ENCODE results near the gene STX1B. TPM values are rescaled to one million over a fixed set of nuclear protein-coding genes. Genes with fewer than 3 reads are reported as not detected.
"Not testable (repeated sequence)": the region's sequence is repeated elsewhere in the genome, so short reads cannot be mapped to it uniquely, and the experiment has no call there.

STX1B gene
- polyA plus RNA-seq, 1 experiment, result 4.2 TPM

DNA sequence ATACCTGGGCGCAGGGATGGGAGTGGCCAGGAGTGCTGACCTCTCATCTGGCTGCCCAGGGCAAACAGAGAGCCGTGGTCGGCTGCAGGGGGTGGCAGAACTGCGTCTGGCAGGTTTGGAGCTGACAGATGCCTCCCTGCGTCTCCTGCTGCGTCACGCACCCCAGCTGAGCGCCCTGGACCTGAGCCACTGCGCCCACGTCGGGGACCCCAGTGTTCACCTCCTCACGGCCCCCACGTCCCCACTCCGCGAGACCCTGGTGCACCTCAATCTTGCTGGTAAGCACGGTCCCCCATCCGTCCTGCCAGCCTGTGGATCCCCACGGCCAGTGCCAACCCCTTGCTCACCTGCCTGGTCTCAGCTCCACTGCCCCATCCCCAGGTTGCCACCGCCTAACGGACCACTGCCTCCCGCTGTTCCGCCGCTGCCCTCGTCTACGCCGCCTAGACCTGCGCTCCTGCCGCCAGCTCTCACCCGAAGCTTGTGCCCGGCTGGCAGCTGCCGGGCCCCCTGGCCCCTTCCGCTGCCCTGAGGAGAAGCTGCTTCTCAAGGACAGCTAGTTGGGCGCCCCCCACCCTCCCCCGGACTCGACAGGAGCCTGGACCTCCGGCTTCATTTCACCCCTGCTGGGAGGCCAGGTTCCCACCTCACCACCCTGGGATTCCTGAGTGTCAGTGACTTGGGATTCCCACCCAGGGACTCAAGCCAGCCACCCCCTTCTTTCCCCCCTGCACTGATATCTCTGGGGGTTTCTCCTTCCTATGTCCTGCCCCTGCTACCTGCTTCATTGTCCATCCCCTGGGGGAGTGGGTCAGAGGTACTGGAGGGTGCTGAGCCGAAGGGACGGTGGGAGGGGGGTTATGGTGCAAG lies 63.5 kb downstream of the STX1B start:
- ChIA-PET CTCF (no interaction called here), POLR2A (interaction anchor here (0.5 to 1.0 kb wide), 3 partner anchors 52 to 536 kb away, joined by 3 to 10 read pairs (median 4); partner anchors contain the start of gene SLC5A2)
- no peaks in the 10 kb centered on the region for H3K27me3 ChIP-seq (ENCODE audit: control insufficient read depth, insufficient read depth, low read length)
- no peak overlapping the region for H3K27ac ChIP-seq (ENCODE audit: low read depth, low read length)
- no peak overlapping the region for H3K4me3 ChIP-seq (ENCODE audit: low read depth, low read length)
- TF ChIP-seq, protein P1, sequence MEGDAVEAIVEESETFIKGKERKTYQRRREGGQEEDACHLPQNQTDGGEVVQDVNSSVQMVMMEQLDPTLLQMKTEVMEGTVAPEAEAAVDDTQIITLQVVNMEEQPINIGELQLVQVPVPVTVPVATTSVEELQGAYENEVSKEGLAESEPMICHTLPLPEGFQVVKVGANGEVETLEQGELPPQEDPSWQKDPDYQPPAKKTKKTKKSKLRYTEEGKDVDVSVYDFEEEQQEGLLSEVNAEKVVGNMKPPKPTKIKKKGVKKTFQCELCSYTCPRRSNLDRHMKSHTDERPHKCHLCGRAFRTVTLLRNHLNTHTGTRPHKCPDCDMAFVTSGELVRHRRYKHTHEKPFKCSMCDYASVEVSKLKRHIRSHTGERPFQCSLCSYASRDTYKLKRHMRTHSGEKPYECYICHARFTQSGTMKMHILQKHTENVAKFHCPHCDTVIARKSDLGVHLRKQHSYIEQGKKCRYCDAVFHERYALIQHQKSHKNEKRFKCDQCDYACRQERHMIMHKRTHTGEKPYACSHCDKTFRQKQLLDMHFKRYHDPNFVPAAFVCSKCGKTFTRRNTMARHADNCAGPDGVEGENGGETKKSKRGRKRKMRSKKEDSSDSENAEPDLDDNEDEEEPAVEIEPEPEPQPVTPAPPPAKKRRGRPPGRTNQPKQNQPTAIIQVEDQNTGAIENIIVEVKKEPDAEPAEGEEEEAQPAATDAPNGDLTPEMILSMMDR (IDR thresholded peaks at IDR 0.05; ENCODE audit: low read depth, low read length), result no peak
- H3K9me3 ChIP-seq (ENCODE audit: control insufficient read depth, insufficient read depth, low read length), result no peaks in the 10 kb centered on the region; the same call in 1 of the 2 replicates
- DNase-seq (ENCODE audit: low read depth, low spot score), result no peak

DNA sequence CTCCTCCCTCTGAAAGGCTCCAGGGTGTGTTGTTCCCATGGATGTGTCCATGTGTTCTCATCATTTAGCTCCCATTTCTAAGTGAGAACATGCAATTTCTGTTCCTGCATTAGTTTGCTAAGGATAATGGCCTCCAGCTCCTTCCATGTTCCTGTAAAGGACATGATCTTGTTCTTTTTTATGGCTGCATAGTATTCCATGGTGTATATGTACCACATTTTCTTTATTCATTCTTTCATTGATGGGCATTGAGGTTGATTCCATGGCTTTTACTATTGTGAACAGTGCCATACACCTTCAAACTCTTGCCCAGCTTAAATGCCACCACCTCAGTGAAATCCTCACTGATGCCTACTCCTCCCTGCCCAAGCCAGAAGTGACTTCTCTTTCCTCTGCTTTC lies 66.1 kb downstream of the STX1B start:
- no peaks in the 10 kb centered on the region for H3K27me3 ChIP-seq (ENCODE audit: control insufficient read depth, insufficient read depth, low read length)
- H3K4me3 ChIP-seq (ENCODE audit: low read depth, low read length), result no peak overlapping the region
- no peaks in the 10 kb centered on the region; the same call in 1 of the 2 replicates for H3K9me3 ChIP-seq (ENCODE audit: control insufficient read depth, insufficient read depth, low read length)
- POLR2A ChIA-PET, result interaction anchor here (0.6 kb wide), 1 partner anchor 547 kb away, joined by 4 read pairs; no protein-coding TSS in a partner anchor
- TF ChIP-seq, protein P1 (IDR thresholded peaks at IDR 0.05; ENCODE audit: low read depth, low read length), result no peak
- no peak for DNase-seq (ENCODE audit: low read depth, low spot score)
- H3K27ac ChIP-seq (ENCODE audit: low read depth, low read length), result no peak overlapping the region
- CTCF ChIA-PET, result interaction anchor here (0.5 to 1.6 kb wide), 6 partner anchors 8 to 230 kb away, joined by 3 to 9 read pairs (median 5); no protein-coding TSS in a partner anchor

DNA sequence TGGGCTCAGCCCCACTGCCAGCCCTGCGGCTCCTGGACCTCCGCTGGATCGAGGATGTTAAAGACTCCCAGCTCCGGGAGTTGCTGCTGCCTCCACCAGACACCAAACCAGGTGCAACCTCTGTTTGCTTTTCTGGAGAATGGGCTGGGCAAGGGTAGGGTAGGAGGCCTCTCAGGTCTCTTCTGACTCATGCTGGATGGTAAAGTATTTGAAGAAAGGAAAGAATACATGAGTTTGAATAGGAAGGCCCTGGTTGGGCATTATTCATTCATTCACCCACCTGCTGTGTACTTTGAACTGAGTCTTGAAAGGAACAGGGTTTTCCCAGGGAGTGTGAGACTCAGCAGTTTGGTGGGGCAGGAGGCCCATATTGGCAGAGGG lies 68.0 kb downstream of the STX1B start:
- Histone ChIP-seq H3K4me3 (ENCODE audit: low read depth, low read length) (no peak overlapping the region), H3K27me3 (ENCODE audit: control insufficient read depth, insufficient read depth, low read length) (no peaks in the 10 kb centered on the region), H3K9me3 (ENCODE audit: control insufficient read depth, insufficient read depth, low read length) (no peaks in the 10 kb centered on the region; the same call in 1 of the 2 replicates), H3K27ac (ENCODE audit: low read depth, low read length) (no peak overlapping the region)
- no peak for DNase-seq (ENCODE audit: low read depth, low spot score)
- ChIA-PET CTCF (interaction anchor here (0.7 to 2.5 kb wide), 9 partner anchors 8 to 416 kb away, joined by 3 to 20 read pairs (median 3); no protein-coding TSS in a partner anchor), POLR2A (interaction anchor here (0.6 kb wide), 3 partner anchors 65 to 530 kb away, joined by 3 to 4 read pairs (median 4); partner anchors contain the start of gene TGFB1I1)
- TF ChIP-seq, protein P1 (IDR thresholded peaks at IDR 0.05; ENCODE audit: low read depth, low read length), result no peak

DNA sequence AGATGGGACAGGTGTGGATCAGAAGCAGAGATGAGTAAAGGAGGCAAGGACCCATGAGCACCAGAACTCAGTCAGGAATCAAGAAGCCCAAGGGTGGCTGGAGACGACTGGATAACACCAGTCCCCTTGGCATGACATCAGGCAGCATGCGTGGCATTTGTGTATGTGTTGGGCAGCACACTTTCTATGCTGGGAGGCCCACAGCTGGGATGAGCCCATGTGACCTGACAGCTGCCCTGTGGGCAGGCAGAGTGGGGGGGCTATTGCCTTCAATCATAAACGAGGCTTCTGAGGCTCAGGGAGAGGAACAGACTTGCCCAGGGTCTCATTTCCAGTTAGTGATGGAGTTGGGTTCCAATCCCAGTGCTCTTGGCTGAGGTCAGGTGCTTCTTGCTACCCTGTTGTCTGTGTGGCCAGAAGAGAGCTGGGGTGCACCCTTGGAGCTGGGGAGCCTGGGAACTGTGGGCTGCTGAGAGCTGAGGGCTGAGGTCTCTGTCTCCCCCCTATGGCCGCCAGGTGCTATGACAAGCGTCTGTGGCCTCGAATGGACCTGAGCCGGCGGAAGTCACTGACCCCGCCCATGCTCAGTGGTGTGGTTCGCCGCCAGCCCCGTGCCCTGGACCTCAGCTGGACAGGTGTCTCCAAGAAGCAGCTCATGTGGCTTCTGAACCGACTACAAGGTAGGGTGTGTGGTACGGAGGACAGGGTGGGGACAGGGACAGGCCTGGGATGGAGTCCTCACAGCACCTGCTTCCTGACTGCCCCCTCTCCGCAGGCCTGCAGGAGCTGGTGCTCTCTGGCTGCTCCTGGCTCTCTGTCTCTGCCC lies 68.6 kb downstream of the STX1B start:
- ChIA-PET POLR2A (interaction anchor here (0.6 to 0.7 kb wide), 5 partner anchors 9 to 530 kb away, joined by 3 to 13 read pairs (median 4); partner anchors contain the start of genes CTF1 and TGFB1I1), CTCF (interaction anchor here (0.7 to 2.5 kb wide), 9 partner anchors 8 to 415 kb away, joined by 3 to 20 read pairs (median 3); no protein-coding TSS in a partner anchor)
- TF ChIP-seq, protein P1 (IDR thresholded peaks at IDR 0.05; ENCODE audit: low read depth, low read length), result peak; percentile 85
- H3K4me3 ChIP-seq (ENCODE audit: low read depth, low read length), result no peak overlapping the region
- H3K9me3 ChIP-seq (ENCODE audit: control insufficient read depth, insufficient read depth, low read length), result no peaks in the 10 kb centered on the region; the same call in 1 of the 2 replicates
- H3K27ac ChIP-seq (ENCODE audit: low read depth, low read length), result no peak overlapping the region
- no peak for DNase-seq (ENCODE audit: low read depth, low spot score)
- H3K27me3 ChIP-seq (ENCODE audit: control insufficient read depth, insufficient read depth, low read length), result no peaks in the 10 kb centered on the region

DNA sequence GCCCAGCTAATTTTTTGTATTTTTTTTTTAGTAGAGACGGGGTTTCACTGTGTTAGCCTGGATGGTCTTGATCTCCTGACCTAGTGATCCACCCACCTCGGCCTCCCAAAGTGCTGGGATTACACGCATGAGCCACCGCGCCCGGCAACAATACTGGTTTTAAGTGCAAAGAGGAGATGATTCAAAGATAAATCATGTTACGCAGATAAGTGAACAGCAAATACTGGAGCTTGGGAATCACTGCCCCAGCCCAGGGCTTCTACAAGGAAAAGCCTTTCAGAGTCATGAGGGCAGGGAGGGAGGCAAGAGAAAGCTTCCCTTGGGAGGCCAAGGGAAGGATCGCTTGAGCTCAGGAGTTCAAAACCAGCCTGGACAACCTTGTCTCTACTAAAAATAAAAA lies 70.9 kb downstream of the STX1B start:
- POLR2A ChIA-PET, result interaction anchor here (0.9 to 1.1 kb wide), 2 partner anchors 10 to 15 kb away, joined by 3 to 5 read pairs; no protein-coding TSS in a partner anchor
- CTCF ChIA-PET, result interaction anchor here (0.6 kb wide), 1 partner anchor 107 kb away, joined by 5 read pairs; no protein-coding TSS in a partner anchor
- not testable (repeated sequence) for H3K27ac ChIP-seq (ENCODE audit: low read depth, low read length); DNase-seq (ENCODE audit: low read depth, low spot score); H3K27me3 ChIP-seq (ENCODE audit: control insufficient read depth, insufficient read depth, low read length); H3K4me3 ChIP-seq (ENCODE audit: low read depth, low read length); H3K9me3 ChIP-seq (ENCODE audit: control insufficient read depth, insufficient read depth, low read length)
